Hepatocyte (in vitro differentiated cells): ENCODE measurements around the gene RARRES2. TPM values are rescaled to one million over a fixed set of nuclear protein-coding genes. Genes with fewer than 3 reads are reported as not detected.

Experiments
- DNase-seq: peaks from one replicate; pipeline ENCODE4 v3.0.0-alpha.2; 2016; ENCODE audit warnings: low spot score
- H2AFZ ChIP-seq: fragments of 200-600 bp; sonication (generic); 2 replicates; pipeline ENCODE4 v1.6.0; 2016; ENCODE audit warnings: antibody characterized with exemption, mild to moderate bottlenecking
- H3K27ac ChIP-seq: fragments of 200-600 bp; sonication (generic); 2 replicates; pipeline ENCODE4 v1.5.1; 2016; ENCODE audit warnings: mild to moderate bottlenecking
- H3K27me3 ChIP-seq: fragments of 200-600 bp; sonication (generic); 2 replicates; pipeline ENCODE4 v1.6.1; 2016
- H3K36me3 ChIP-seq: fragments of 200-600 bp; sonication (generic); replicated peaks from 2 replicates; pipeline ENCODE4 v1.5.1; 2016; ENCODE audit warnings: low read depth; ENCODE audit not compliant: insufficient read depth
- H3K4me1 ChIP-seq: fragments of 200-600 bp; sonication (generic); 2 replicates; pipeline ENCODE4 v1.5.1; 2016; ENCODE audit warnings: mild to moderate bottlenecking, moderate library complexity; ENCODE audit not compliant: insufficient read depth
- H3K4me2 ChIP-seq: fragments of 200-600 bp; sonication (generic); 2 replicates; pipeline ENCODE4 v1.6.0; 2016
- H3K4me3 ChIP-seq: fragments of 200-600 bp; sonication (generic); 2 replicates; pipeline ENCODE4 v1.5.1; 2016; ENCODE audit warnings: mild to moderate bottlenecking
- H3K79me2 ChIP-seq: fragments of 200-600 bp; sonication (generic); 2 replicates; pipeline ENCODE4 v1.6.0; 2017; ENCODE audit warnings: mild to moderate bottlenecking
- H3K9me2 ChIP-seq: fragments of 200-600 bp; sonication (generic); replicated peaks from 2 replicates; pipeline ENCODE4 v1.6.0; 2017; ENCODE audit warnings: mild to moderate bottlenecking; ENCODE audit not compliant: insufficient read depth
- H3K9me3 ChIP-seq: fragments of 200-600 bp; sonication (generic); 2 replicates; pipeline ENCODE4 v1.5.1; 2016; ENCODE audit warnings: low read depth, mild to moderate bottlenecking
- H4K20me1 ChIP-seq: fragments of 200-600 bp; sonication (generic); 2 replicates; pipeline ENCODE4 v1.6.0; 2016; ENCODE audit warnings: mild to moderate bottlenecking; ENCODE audit not compliant: insufficient read depth, poor library complexity, severe bottlenecking
- EZH2 ChIP-seq: fragments of 200-600 bp; sonication (generic); IDR thresholded peaks from 2 replicates; pipeline ENCODE4 v1.6.1; 2016; ENCODE audit warnings: antibody characterized with exemption, mild to moderate bottlenecking, borderline replicate concordance
- EZH2phosphoT487 ChIP-seq: fragments of 200-600 bp; sonication (generic); IDR thresholded peaks from one replicate; pipeline ENCODE4 v1.6.1; 2018; ENCODE audit warnings: antibody characterized with exemption, mild to moderate bottlenecking, low read depth, moderate library complexity; ENCODE audit not compliant: unreplicated experiment, severe bottlenecking
- WGBS: methylation state at CpG from one replicate; pipeline ENCODE4 v1.1.6; 2016; ENCODE audit warnings: low lambda C conversion rate; ENCODE audit errors: missing lambda C conversion rate; 5-methylcytosine and 5-hydroxymethylcytosine counted together
- polyA plus RNA-seq: library from polyadenylated mRNA; unstranded; fragments of >200 nt; fragmentation: Nextera tagmentation; extraction: Ambion mirVana; gene quantifications from 2 replicates; pipeline ENCODE4 v1.2.1, GENCODE V29; 2016
- total RNA-seq: library from RNA; depleted of rRNA; stranded (reverse); fragments of >200 nt; gene quantifications from 2 replicates; pipeline ENCODE4 v1.2.3, GENCODE V29; 2014
- TF ChIP-seq, protein P1 (sequence below): fragments of 200-600 bp; sonication (generic); IDR thresholded peaks from 2 replicates; pipeline ENCODE4 v1.5.1; 2016; ENCODE audit warnings: antibody characterized with exemption, mild to moderate bottlenecking; ENCODE audit not compliant: poor library complexity

Gene RARRES2
- 104 and 122 TPM in 2 replicates for total RNA-seq
- 164 and 187 TPM in 2 replicates for polyA plus RNA-seq

DNA sequence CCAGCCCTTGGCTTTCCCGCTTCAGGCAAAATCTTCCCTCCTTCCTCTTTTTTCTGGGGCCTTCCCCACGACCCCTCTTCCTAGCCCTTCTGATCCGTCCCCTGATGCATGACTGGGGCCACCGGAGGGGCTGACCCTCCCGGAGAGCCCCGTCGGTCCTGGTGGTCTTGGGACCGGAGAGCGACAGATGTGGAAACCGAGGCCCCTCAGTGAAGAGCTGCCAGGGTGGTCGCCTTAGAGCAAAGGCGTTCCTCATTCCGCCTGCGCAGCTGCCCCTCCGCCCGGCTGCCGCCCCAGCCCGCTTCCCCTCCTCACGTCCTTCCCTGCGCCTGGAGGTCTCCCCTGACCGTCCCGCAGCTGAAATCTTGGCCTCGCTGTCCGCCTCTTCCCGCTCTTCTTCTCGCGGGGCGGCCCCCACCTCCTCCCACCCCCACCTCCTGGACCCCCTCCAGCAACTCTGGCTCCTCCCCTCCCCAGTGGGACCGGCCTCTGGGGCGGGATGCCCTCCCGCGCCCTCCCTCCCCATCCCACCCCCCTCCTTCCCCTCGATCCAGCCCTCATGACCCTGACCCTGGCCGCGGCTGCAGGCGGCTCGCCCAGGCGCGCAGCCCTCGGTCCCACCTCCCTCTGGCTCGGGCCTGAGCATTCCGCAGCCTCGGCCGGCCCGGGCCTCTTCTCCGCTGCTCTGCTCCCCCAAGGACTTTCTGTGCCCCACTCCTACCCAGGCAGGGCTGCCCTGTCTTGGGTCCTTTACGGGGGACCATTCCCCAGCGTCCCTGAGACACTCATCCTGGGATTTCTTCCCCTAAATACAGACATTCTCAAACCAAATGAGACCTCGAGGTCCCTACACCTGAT, at the start of gene RARRES2:
RARRES2 (minus strand) TSS at position 367 of the 858 bp plus-strand sequence. CDS start 1,020 bp downstream, outside the sequence.
- peak within 1 kb of the TSS; percentile 89 for H3K4me2 ChIP-seq
- WGBS = 8% methylated on average over 33 of the region's 49 CpGs
- TF ChIP-seq EZH2 = no peak
- TF ChIP-seq, protein P1, sequence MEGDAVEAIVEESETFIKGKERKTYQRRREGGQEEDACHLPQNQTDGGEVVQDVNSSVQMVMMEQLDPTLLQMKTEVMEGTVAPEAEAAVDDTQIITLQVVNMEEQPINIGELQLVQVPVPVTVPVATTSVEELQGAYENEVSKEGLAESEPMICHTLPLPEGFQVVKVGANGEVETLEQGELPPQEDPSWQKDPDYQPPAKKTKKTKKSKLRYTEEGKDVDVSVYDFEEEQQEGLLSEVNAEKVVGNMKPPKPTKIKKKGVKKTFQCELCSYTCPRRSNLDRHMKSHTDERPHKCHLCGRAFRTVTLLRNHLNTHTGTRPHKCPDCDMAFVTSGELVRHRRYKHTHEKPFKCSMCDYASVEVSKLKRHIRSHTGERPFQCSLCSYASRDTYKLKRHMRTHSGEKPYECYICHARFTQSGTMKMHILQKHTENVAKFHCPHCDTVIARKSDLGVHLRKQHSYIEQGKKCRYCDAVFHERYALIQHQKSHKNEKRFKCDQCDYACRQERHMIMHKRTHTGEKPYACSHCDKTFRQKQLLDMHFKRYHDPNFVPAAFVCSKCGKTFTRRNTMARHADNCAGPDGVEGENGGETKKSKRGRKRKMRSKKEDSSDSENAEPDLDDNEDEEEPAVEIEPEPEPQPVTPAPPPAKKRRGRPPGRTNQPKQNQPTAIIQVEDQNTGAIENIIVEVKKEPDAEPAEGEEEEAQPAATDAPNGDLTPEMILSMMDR = no peak
- TF ChIP-seq EZH2phosphoT487 = no peak
- H3K36me3 ChIP-seq = no peaks in the 10 kb centered on the region
- H4K20me1 ChIP-seq = no peaks in the 10 kb centered on the region
- peaks cover 22% of the 10 kb centered on the region for H3K27me3 ChIP-seq
- peak within 1 kb of the TSS; percentile 52 for H2AFZ ChIP-seq
- H3K4me1 ChIP-seq = peaks cover 20% of the 10 kb centered on the region
- DNase-seq = peak; percentile 44
- H3K9me2 ChIP-seq = no peaks in the 10 kb centered on the region
- no peak within 1 kb of the TSS for H3K27ac ChIP-seq
- peak within 1 kb of the TSS; percentile 20 for H3K4me3 ChIP-seq
- H3K79me2 ChIP-seq = no peaks in the 10 kb centered on the region
- H3K9me3 ChIP-seq = no peaks in the 10 kb centered on the region

DNA sequence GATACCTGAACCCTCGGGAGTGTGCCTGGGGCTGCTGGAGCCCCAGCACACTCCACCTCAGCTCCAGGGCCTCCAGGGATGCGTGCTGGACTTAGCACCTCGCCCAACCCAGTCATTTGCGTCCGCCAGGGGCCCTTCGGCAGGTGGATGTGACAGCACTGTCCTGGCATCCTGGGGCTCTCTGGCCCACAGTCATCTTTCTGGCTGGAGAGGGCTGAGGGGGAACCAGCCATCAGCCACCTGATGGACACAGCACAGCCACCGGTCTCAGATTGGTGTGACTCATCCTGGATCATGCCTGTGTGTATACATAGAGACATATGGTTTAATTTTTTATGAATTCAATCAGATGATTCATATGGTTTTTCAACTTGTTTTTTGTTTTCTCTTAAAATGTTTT, 48.8 kb upstream of the RARRES2 start:
- no peak overlapping the region for H3K4me3 ChIP-seq
- H3K79me2 ChIP-seq = peaks cover 4% of the 10 kb centered on the region
- H3K9me3 ChIP-seq = no peaks in the 10 kb centered on the region
- no peak overlapping the region for H3K27ac ChIP-seq
- H3K4me1 ChIP-seq = peaks cover 5% of the 10 kb centered on the region
- DNase-seq = no peak
- no peak for TF ChIP-seq EZH2phosphoT487
- TF ChIP-seq EZH2 = no peak
- TF ChIP-seq, protein P1 = no peak
- no peaks in the 10 kb centered on the region for H3K9me2 ChIP-seq
- no peaks in the 10 kb centered on the region for H3K27me3 ChIP-seq
- H2AFZ ChIP-seq = no peak overlapping the region
- WGBS = 96% methylated on average over 7 of the region's 7 CpGs
- H3K4me2 ChIP-seq = no peak overlapping the region
- H4K20me1 ChIP-seq = no peaks in the 10 kb centered on the region
- no peaks in the 10 kb centered on the region for H3K36me3 ChIP-seq

DNA sequence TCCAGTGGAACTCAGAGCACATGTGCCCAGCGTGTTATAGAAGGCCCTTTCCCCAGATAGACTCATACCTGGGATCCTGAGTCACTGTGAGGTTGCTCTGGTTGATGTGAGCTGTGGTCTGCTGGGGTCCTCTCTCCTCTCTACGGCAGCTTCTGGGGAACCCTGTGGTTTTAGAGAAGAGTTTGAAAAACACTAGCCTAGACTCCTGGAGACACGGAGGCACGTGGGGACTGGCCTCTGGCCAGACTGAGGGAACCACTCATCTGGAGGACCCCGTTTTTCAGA, 48.0 kb upstream of the RARRES2 start:
- H3K79me2 ChIP-seq = peaks cover 7% of the 10 kb centered on the region
- DNase-seq = no peak
- peaks cover 5% of the 10 kb centered on the region for H3K4me1 ChIP-seq
- H3K36me3 ChIP-seq = no peaks in the 10 kb centered on the region
- no peaks in the 10 kb centered on the region for H4K20me1 ChIP-seq
- H2AFZ ChIP-seq = no peak overlapping the region
- no peaks in the 10 kb centered on the region for H3K9me3 ChIP-seq
- H3K4me3 ChIP-seq = no peak overlapping the region
- no peak for TF ChIP-seq EZH2
- TF ChIP-seq, protein P1 = no peak
- no peak for TF ChIP-seq EZH2phosphoT487
- no peaks in the 10 kb centered on the region for H3K9me2 ChIP-seq
- no peaks in the 10 kb centered on the region for H3K27me3 ChIP-seq
- H3K27ac ChIP-seq = peak overlapping the region; percentile 23
- no peak overlapping the region for H3K4me2 ChIP-seq
- WGBS = 87% methylated on average over 5 of the region's 5 CpGs
